Measurements from ENCODE around the gene NEDD8. TPM values are rescaled to one million over a fixed set of nuclear protein-coding genes. Genes with fewer than 3 reads are reported as not detected.

The NEDD8 gene
- total and polyA plus RNA-seq, 7 experiments from 2014 or later = 73.5 to 340 (median 127) TPM

DNA sequence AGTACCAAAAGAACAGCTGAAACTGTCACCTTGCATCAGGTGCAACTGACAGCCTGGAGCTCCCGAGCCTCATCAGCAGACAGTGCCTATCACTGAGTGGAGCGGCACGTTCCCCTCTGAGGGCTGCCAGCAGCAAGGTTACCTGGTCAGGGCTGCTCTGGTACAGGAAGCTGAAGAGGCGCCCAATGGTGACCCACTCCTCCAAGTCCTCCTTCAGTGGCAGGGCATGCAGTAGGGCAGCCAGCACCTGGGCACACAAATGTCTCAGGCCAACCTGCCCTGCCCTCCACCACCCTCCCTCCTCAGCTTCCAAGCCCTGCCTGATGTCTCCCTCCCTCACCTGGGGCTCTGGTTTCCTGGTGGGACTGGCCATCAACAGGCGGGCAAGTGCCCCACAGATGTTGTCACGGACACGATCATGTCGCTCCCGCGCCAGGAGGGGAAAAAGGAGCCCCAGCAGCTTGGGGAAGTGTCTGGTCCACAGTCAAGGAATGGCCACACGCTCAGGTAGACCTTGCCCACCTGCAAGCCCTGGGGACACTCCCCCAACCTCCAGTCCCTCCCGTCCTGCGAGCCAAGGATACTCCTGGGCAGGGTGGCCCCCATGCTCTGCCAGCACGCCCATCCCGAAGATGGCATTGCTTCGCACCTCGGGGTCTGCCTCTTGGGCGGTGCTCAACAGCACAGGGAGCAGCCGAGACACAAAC is 50.6 kb downstream of the NEDD8 start:
- no peaks in the 10 kb centered on the region for H3K27me3 ChIP-seq (ENCODE audit: control insufficient read depth in 2 of 2, insufficient read depth in 2 of 2, low read length in 2 of 2)
- intact Hi-C loops (cut with micrococcal nuclease) = no loop called here
- ChIA-PET CTCF (no interaction called here), POLR2A (interaction anchor here (0.9 to 1.4 kb wide), 2 partner anchors 14 to 21 kb away, joined by 3 to 5 read pairs; partner anchors contain the start of genes IRF9 and TM9SF1)
- H3K4me3 Mint-ChIP-seq = no peak overlapping the region
- peaks cover 0 to 11% (median 0%) of the 10 kb centered on the region in 7 donors for H3K4me1 Mint-ChIP-seq
- H3K9me3 Mint-ChIP-seq = peaks cover 0 to 4% (median 0%) of the 10 kb centered on the region in 11 donors
- H3K27ac ChIP-seq (ENCODE audit: low read depth, low read length) = no peak overlapping the region
- ATAC-seq (no peak), DNase-seq (no peak)
- H3K27ac Mint-ChIP-seq = peak overlapping the region in 4 of 9 donors; percentile 5 to 65 (median 8)
- H3K27me3 Mint-ChIP-seq = no peaks in the 10 kb centered on the region
- no peak overlapping the region for H3K4me3 ChIP-seq (ENCODE audit: low read length)
- no peaks in the 10 kb centered on the region for H3K9me3 ChIP-seq (ENCODE audit: control insufficient read depth in 2 of 3, low read length in 3 of 3)
- no peaks in the 10 kb centered on the region for H3K4me1 ChIP-seq (ENCODE audit: control insufficient read depth in 2 of 2, insufficient read depth in 2 of 2, low read length in 2 of 2)
- H3K36me3 Mint-ChIP-seq = peaks cover 0 to 32% (median 4%) of the 10 kb centered on the region in 5 donors
- peaks cover 0 to 99% (median 23%) of the 10 kb centered on the region in 3 experiments for H3K36me3 ChIP-seq (ENCODE audit: control insufficient read depth in 2 of 3, insufficient read depth in 3 of 3, low read length in 3 of 3)

- Histone ChIP-seq H3K4me3 (ENCODE audit: low read length) (no peak overlapping the region), H3K9me3 (ENCODE audit: control insufficient read depth in 2 of 3, low read length in 3 of 3) (no peaks in the 10 kb centered on the region), H3K27ac (ENCODE audit: low read depth, low read length) (no peak overlapping the region), H3K36me3 (ENCODE audit: control insufficient read depth in 2 of 3, insufficient read depth in 3 of 3, low read length in 3 of 3) (peaks cover 0 to 88% (median 23%) of the 10 kb centered on the region in 3 experiments), H3K4me1 (ENCODE audit: control insufficient read depth in 2 of 2, insufficient read depth in 2 of 2, low read length in 2 of 2) (no peaks in the 10 kb centered on the region), H3K27me3 (ENCODE audit: control insufficient read depth in 2 of 2, insufficient read depth in 2 of 2, low read length in 2 of 2) (no peaks in the 10 kb centered on the region)
- ATAC-seq (no peak), DNase-seq (no peak)
- peaks cover 0 to 4% (median 0%) of the 10 kb centered on the region in 11 donors for H3K9me3 Mint-ChIP-seq
- CTCF ChIA-PET = interaction anchor here (0.7 kb wide), 1 partner anchor 18 kb away, joined by 3 read pairs; no protein-coding TSS in a partner anchor
- H3K4me1 Mint-ChIP-seq = peaks cover 0 to 11% (median 0%) of the 10 kb centered on the region in 7 donors
- POLR2A ChIA-PET = interaction anchor here (1.4 to 2.7 kb wide), 2 partner anchors 9 to 20 kb away, joined by 5 to 9 read pairs; partner anchors contain the start of genes IPO4 and IRF9
- no peak overlapping the region for H3K4me3 Mint-ChIP-seq
- H3K27ac Mint-ChIP-seq = peak overlapping the region in 6 of 9 donors; percentile 31 to 75 (median 46)
- no peaks in the 10 kb centered on the region for H3K27me3 Mint-ChIP-seq
- intact Hi-C loops (cut with micrococcal nuclease) = no loop called here
- peaks cover 0 to 29% (median 4%) of the 10 kb centered on the region in 5 donors for H3K36me3 Mint-ChIP-seq
Observed at GRCh38 chr14:24179961-24180796, 52.0 kb downstream of the NEDD8 start.

GRCh38 chr14:24179294-24179960 is 52.7 kb downstream of the NEDD8 start:
- Mint-ChIP-seq H3K4me1 (peaks cover 0 to 17% (median 4%) of the 10 kb centered on the region in 7 donors), H3K4me3 (no peak overlapping the region), H3K27me3 (no peaks in the 10 kb centered on the region), H3K36me3 (peaks cover 0 to 34% (median 4%) of the 10 kb centered on the region in 5 donors), H3K9me3 (peaks cover 0 to 2% (median 0%) of the 10 kb centered on the region in 11 donors), H3K27ac (peak overlapping the region in 5 of 9 donors; percentile 32 to 75 (median 59))
- Histone ChIP-seq H3K27ac (ENCODE audit: low read depth, low read length) (no peak overlapping the region), H3K4me1 (ENCODE audit: control insufficient read depth in 2 of 2, insufficient read depth in 2 of 2, low read length in 2 of 2) (no peaks in the 10 kb centered on the region), H3K4me3 (ENCODE audit: low read length) (no peak overlapping the region), H3K27me3 (ENCODE audit: control insufficient read depth in 2 of 2, insufficient read depth in 2 of 2, low read length in 2 of 2) (no peaks in the 10 kb centered on the region), H3K9me3 (ENCODE audit: control insufficient read depth in 2 of 3, low read length in 3 of 3) (no peaks in the 10 kb centered on the region), H3K36me3 (ENCODE audit: control insufficient read depth in 2 of 3, insufficient read depth in 3 of 3, low read length in 3 of 3) (peaks cover 0 to 83% (median 20%) of the 10 kb centered on the region in 3 experiments)
- POLR2A ChIA-PET = interaction anchor here (0.6 to 2.7 kb wide), 4 partner anchors 10 to 63 kb away, joined by 3 to 9 read pairs (median 4); partner anchors contain the start of gene IPO4
- DNase-seq = no peak
- intact Hi-C loops (cut with micrococcal nuclease) = no loop called here
- CTCF ChIA-PET = no interaction called here
- no peak for ATAC-seq

DNA sequence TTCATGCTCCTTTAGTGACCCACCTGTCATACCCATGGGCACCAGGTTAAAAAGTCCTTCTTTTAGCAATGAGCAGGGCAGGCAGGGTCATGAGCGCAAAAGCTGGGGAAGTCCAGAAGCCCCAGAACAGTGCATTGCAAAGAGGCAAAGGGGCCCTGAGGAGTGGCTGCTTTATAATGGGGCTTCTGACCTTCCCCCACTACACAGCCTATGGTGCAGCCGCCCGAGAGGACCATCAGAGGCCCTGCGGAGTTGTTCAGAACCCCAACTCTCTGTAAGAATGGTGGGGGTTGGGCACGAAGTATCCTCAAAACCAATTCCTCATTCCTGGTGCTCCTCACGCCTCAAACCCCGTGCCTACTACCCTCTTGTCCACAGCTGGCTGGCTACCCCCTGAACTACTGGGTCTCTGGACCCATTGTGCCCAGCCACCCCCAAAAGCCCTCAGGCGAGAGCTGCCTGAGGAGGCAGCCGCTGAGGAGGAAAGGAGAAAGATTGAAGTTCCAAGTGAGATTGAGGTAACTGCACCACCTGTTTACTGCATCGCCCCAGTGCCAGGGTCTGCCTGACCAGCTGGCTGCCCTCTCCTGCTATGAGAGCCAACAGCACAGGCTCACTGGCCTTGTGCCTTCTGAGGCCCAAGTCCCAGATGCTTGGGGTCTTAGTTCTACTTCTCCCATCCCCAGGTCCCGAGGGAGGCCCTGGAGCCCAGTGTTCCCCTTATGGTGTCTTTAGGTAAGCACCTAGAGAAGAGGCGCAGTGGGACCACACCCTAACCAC is 53.6 kb downstream of the NEDD8 start:
- H3K27me3 Mint-ChIP-seq = no peaks in the 10 kb centered on the region
- CTCF ChIA-PET = no interaction called here
- H3K27ac Mint-ChIP-seq = peak overlapping the region in 2 of 9 donors; percentile 32 to 75

GRCh38 chr14:24177891-24178290 is 54.3 kb downstream of the NEDD8 start:
- Histone ChIP-seq H3K4me3 (ENCODE audit: low read length) (no peak overlapping the region), H3K9me3 (ENCODE audit: control insufficient read depth in 2 of 3, low read length in 3 of 3) (no peaks in the 10 kb centered on the region), H3K4me1 (ENCODE audit: control insufficient read depth in 2 of 2, insufficient read depth in 2 of 2, low read length in 2 of 2) (no peaks in the 10 kb centered on the region), H3K27ac (ENCODE audit: low read depth, low read length) (no peak overlapping the region), H3K36me3 (ENCODE audit: control insufficient read depth in 2 of 3, insufficient read depth in 3 of 3, low read length in 3 of 3) (peaks cover 0 to 70% (median 15%) of the 10 kb centered on the region in 3 experiments), H3K27me3 (ENCODE audit: control insufficient read depth in 2 of 2, insufficient read depth in 2 of 2, low read length in 2 of 2) (no peaks in the 10 kb centered on the region)
- peaks cover 0 to 38% (median 4%) of the 10 kb centered on the region in 5 donors for H3K36me3 Mint-ChIP-seq
- no peak for DNase-seq
- CTCF ChIA-PET = no interaction called here
- H3K27ac Mint-ChIP-seq = peak overlapping the region in 1 of 9 donors; percentile 24
- POLR2A ChIA-PET = interaction anchor here (2.7 kb wide), 1 partner anchor 11 kb away, joined by 9 read pairs; the partner anchor contains the start of gene IPO4
- H3K4me1 Mint-ChIP-seq = peaks cover 0 to 20% (median 12%) of the 10 kb centered on the region in 7 donors
- intact Hi-C loops (cut with micrococcal nuclease) = no loop called here
- no peak overlapping the region for H3K4me3 Mint-ChIP-seq
- no peaks in the 10 kb centered on the region for H3K27me3 Mint-ChIP-seq
- peaks cover 0 to 2% (median 0%) of the 10 kb centered on the region in 11 donors for H3K9me3 Mint-ChIP-seq
- ATAC-seq = no peak

More for the DNA sequence above, 53.6 kb downstream of the NEDD8 start:
- Histone ChIP-seq H3K9me3 (ENCODE audit: control insufficient read depth in 2 of 3, low read length in 3 of 3) (no peaks in the 10 kb centered on the region), H3K4me3 (ENCODE audit: low read length) (no peak overlapping the region), H3K27ac (ENCODE audit: low read depth, low read length) (no peak overlapping the region), H3K4me1 (ENCODE audit: control insufficient read depth in 2 of 2, insufficient read depth in 2 of 2, low read length in 2 of 2) (no peaks in the 10 kb centered on the region), H3K36me3 (ENCODE audit: control insufficient read depth in 2 of 3, insufficient read depth in 3 of 3, low read length in 3 of 3) (peaks cover 0 to 77% (median 20%) of the 10 kb centered on the region in 3 experiments), H3K27me3 (ENCODE audit: control insufficient read depth in 2 of 2, insufficient read depth in 2 of 2, low read length in 2 of 2) (no peaks in the 10 kb centered on the region)
- ATAC-seq (no peak), DNase-seq (no peak)
- peaks cover 0 to 35% (median 4%) of the 10 kb centered on the region in 5 donors for H3K36me3 Mint-ChIP-seq
- no peak overlapping the region for H3K4me3 Mint-ChIP-seq
- intact Hi-C loops (cut with micrococcal nuclease) = no loop called here
- peaks cover 0 to 18% (median 5%) of the 10 kb centered on the region in 7 donors for H3K4me1 Mint-ChIP-seq
- H3K9me3 Mint-ChIP-seq = peaks cover 0 to 2% (median 0%) of the 10 kb centered on the region in 11 donors
- POLR2A ChIA-PET = interaction anchor here (0.6 to 2.7 kb wide), 4 partner anchors 10 to 63 kb away, joined by 3 to 9 read pairs (median 4); partner anchors contain the start of gene IPO4

Measured in naive thymus-derived CD4-positive, alpha-beta T cell (primary cell).